IMR-90 (cell line): ENCODE measurements around the gene LSM14B. TPM values are rescaled to one million over a fixed set of nuclear protein-coding genes. Genes with fewer than 3 reads are reported as not detected.

Source experiments
- ATAC-seq: fragments of 200-7000 bp; cut with Tn5 transposase; 2 replicates; pipeline ENCODE4 v1.9.1; 2020; ENCODE audit warnings: low read depth, mild to moderate bottlenecking, moderate library complexity
- BruUV-seq: library from RNA; stranded (reverse); fragments of 400-500 nt; replicated peaks from 2 replicates; lab custom pipeline; 2021; lab: Mats Ljungman, UMichigan
- CTCF ChIA-PET: fragments of 300-600 bp; formaldehyde crosslinking; extraction: SDS; loops from one replicate; lab custom pipeline; 2021; ENCODE audit warnings: antibody characterized with exemption; lab: Yijun Ruan, JAX
- POLR2A ChIA-PET: fragments of 300-600 bp; sonication (Branson Sonifier 250); formaldehyde crosslinking; loops from one replicate; lab custom pipeline; 2022; ENCODE audit warnings: antibody characterized with exemption; ENCODE audit not compliant: unreplicated experiment; lab: Charles Lee
- DNase-seq: peaks from one replicate; pipeline ENCODE4 v3.0.0; 2013
- H2AFZ ChIP-seq: replicated peaks from 2 replicates; pipeline ENCODE3; 2013; ENCODE audit warnings: low read length, mild to moderate bottlenecking; ENCODE audit not compliant: poor library complexity
- H2AK5ac ChIP-seq: 2 replicates; pipeline ENCODE4 v1.6.1; 2013; ENCODE audit warnings: low read depth, low read length, inconsistent platforms
- H2AK9ac ChIP-seq: replicated peaks from 2 replicates; pipeline ENCODE3; 2013; ENCODE audit warnings: mild to moderate bottlenecking, low read depth, low read length, moderate library complexity; ENCODE audit not compliant: poor library complexity
- H2BK120ac ChIP-seq: 2 replicates; pipeline ENCODE4 v1.6.1; 2013; ENCODE audit warnings: low read depth, low read length, inconsistent platforms
- H2BK15ac ChIP-seq: 3 replicates; pipeline ENCODE4 v1.6.1; 2013; ENCODE audit warnings: low read depth, low read length, inconsistent platforms
- H2BK20ac ChIP-seq: 2 replicates; pipeline ENCODE4 v1.6.1; 2013; ENCODE audit warnings: low read depth, mild to moderate bottlenecking, inconsistent platforms, low read length, moderate library complexity
- H2BK5ac ChIP-seq: 2 replicates; pipeline ENCODE4 v1.6.1; 2013; ENCODE audit warnings: mild to moderate bottlenecking, low read depth, low read length, inconsistent platforms; ENCODE audit not compliant: poor library complexity, severe bottlenecking
- H3K14ac ChIP-seq: replicated peaks from 2 replicates; pipeline ENCODE4 v1.6.1; 2013; ENCODE audit warnings: low read depth, low read length, inconsistent platforms
- H3K18ac ChIP-seq: 2 replicates; pipeline ENCODE4 v1.6.1; 2013; ENCODE audit warnings: low read depth, low read length, control low read depth
- H3K23ac ChIP-seq: 2 replicates; pipeline ENCODE4 v1.6.1; 2013; ENCODE audit warnings: low read depth, low read length, inconsistent platforms
- H3K27ac ChIP-seq: 2 replicates; pipeline ENCODE4 v1.5.1; 2013; ENCODE audit warnings: mild to moderate bottlenecking, control low read depth, low read length; ENCODE audit not compliant: insufficient read depth
- H3K27me3 ChIP-seq: 2 replicates; pipeline ENCODE4 v1.6.1; 2013; ENCODE audit warnings: low read length; ENCODE audit not compliant: control insufficient read depth, insufficient read depth
- H3K36me3 ChIP-seq: 2 replicates; pipeline ENCODE4 v1.6.1; 2013; ENCODE audit warnings: low read length, mixed read lengths; ENCODE audit not compliant: control insufficient read depth, insufficient read depth
- H3K4ac ChIP-seq: 2 replicates; pipeline ENCODE4 v1.6.1; 2013; ENCODE audit warnings: low read depth, low read length, inconsistent platforms
- H3K4me1 ChIP-seq: 2 replicates; pipeline ENCODE4 v1.6.1; 2013; ENCODE audit warnings: low read length, mixed read lengths; ENCODE audit not compliant: control insufficient read depth, insufficient read depth
- H3K4me2 ChIP-seq: 2 replicates; pipeline ENCODE4 v1.6.1; 2013; ENCODE audit warnings: low read depth, mild to moderate bottlenecking, control low read depth, low read length, moderate library complexity
- H3K4me3 ChIP-seq: 2 replicates; pipeline ENCODE4 v1.5.1; 2013; ENCODE audit warnings: low read depth, mild to moderate bottlenecking, control low read depth, low read length, moderate library complexity; ENCODE audit not compliant: insufficient read depth
- H3K56ac ChIP-seq: 2 replicates; pipeline ENCODE4 v1.6.1; 2013; ENCODE audit warnings: low read length, inconsistent platforms; ENCODE audit not compliant: insufficient read depth; ENCODE audit errors: extremely low read depth
- H3K79me1 ChIP-seq, 2 experiments: 2 replicates each; pipeline ENCODE4 v1.6.1; 2013; ENCODE audit warnings: low read length in 2 of 2, inconsistent platforms in 1 of 2, low read depth in 1 of 2
- H3K9ac ChIP-seq: 2 replicates; pipeline ENCODE4 v1.6.1; 2013; ENCODE audit warnings: low read depth, low read length, control low read depth
- H3K9me1 ChIP-seq: 2 replicates; pipeline ENCODE4 v1.6.1; 2013; ENCODE audit warnings: low read length, inconsistent platforms; ENCODE audit not compliant: insufficient read depth
- H3K9me3 ChIP-seq: 2 replicates; pipeline ENCODE4 v1.6.1; 2013; ENCODE audit warnings: low read length; ENCODE audit not compliant: control insufficient read depth, insufficient read depth
- H4K20me1 ChIP-seq: 2 replicates; pipeline ENCODE4 v1.6.1; 2013; ENCODE audit warnings: low read length, inconsistent platforms; ENCODE audit not compliant: insufficient read depth
- H4K5ac ChIP-seq: 2 replicates; pipeline ENCODE4 v1.6.1; 2013; ENCODE audit warnings: mild to moderate bottlenecking, low read depth, low read length, control low read depth
- H4K8ac ChIP-seq, 2 experiments: 2 replicates each; pipeline ENCODE4 v1.6.1; 2013; ENCODE audit warnings: low read depth in 2 of 2, low read length in 2 of 2, control low read depth in 1 of 2, inconsistent platforms in 1 of 2
- H4K91ac ChIP-seq: 2 replicates; pipeline ENCODE4 v1.6.1; 2013; ENCODE audit warnings: low read depth, low read length, inconsistent platforms; ENCODE audit not compliant: insufficient read depth
- BHLHE40 ChIP-seq: fragments of 150-350 bp; IDR thresholded peaks from 2 replicates; pipeline ENCODE4 v1.6.1; 2016; ENCODE audit warnings: mild to moderate bottlenecking, low read depth, low read length
- FOS ChIP-seq: fragments of 150-350 bp; IDR thresholded peaks from 2 replicates; pipeline ENCODE4 v1.6.1; 2016; ENCODE audit warnings: low read depth, low read length
- NFE2L2 ChIP-seq: fragments of 150-350 bp; IDR thresholded peaks from 2 replicates; pipeline ENCODE4 v1.6.1; 2016; ENCODE audit warnings: low read depth, mild to moderate bottlenecking, low read length
- POLR2A ChIP-seq: IDR thresholded peaks from 2 replicates; pipeline ENCODE4 v1.6.1; 2012; ENCODE audit warnings: mild to moderate bottlenecking, low read depth, low read length
- RAD21 ChIP-seq: IDR thresholded peaks from 2 replicates; pipeline ENCODE4 v1.6.1; 2012; ENCODE audit warnings: low read length, improper control_type of control experiment
- SMC3 ChIP-seq: fragments of 150-350 bp; IDR thresholded peaks from 2 replicates; pipeline ENCODE4 v1.6.1; 2016; ENCODE audit warnings: low read depth, mild to moderate bottlenecking, antibody characterized with exemption, low read length, moderate library complexity
- WGBS, 2 experiments: methylation state at CpG; one replicate each; pipeline versions ENCODE4 v1.1.5 to v1.1.7; 2013; ENCODE audit warnings: missing lambda C conversion rate in 2 of 2; ENCODE audit not compliant: insufficient read length in 1 of 2; ENCODE audit errors: extremely low coverage in 2 of 2; 5-methylcytosine and 5-hydroxymethylcytosine counted together
- dilution Hi-C: fragments of 300-500 bp; cut with HindIII; formaldehyde crosslinking; loops from one replicate; pipeline ENCODE4 v1.14.3; 2018; ENCODE audit warnings: low sequenced_read_pairs; ENCODE audit not compliant: unreplicated experiment
- in situ Hi-C: fragments of 300-500 bp; cut with MboI; formaldehyde crosslinking; loops from 3 replicates; pipeline ENCODE4 v1.14.3; 2019; ENCODE audit warnings: low sequenced_read_pairs, inconsistent platforms, mixed read lengths
- intact Hi-C: fragments of 100-400 bp; cut with micrococcal nuclease; formaldehyde crosslinking; loops from 2 replicates; pipeline ENCODE4 v1.10.0; 2022
- polyA plus RNA-seq, 3 experiments: library from polyadenylated mRNA; depleted of rRNA; stranded (reverse); fragments of >200 nt; gene quantifications; 2 replicates each; pipeline ENCODE4 v1.2.3, GENCODE V29; 2012; ENCODE audit warnings: low replicate concordance in 1 of 3
- total RNA-seq: library from RNA; depleted of rRNA; stranded (reverse); fragments of >200 nt; gene quantifications from 2 replicates; pipeline ENCODE4 v1.2.3, GENCODE V29; 2012

The LSM14B gene
- total and polyA plus RNA-seq, 2 of the 4 experiments (the other 2 are of a cell fraction), result 23.7 to 41.1 TPM

GRCh38 chr20:62128502-62128901, 6.2 kb downstream of the LSM14B start:
- Histone ChIP-seq H4K20me1 (peaks cover 44% of the 10 kb centered on the region), H3K79me1 (peaks cover 29 to 76% of the 10 kb centered on the region in 2 experiments), H3K56ac (no peak overlapping the region), H2BK15ac (no peak overlapping the region), H4K91ac (no peak overlapping the region), H3K9me3 (no peaks in the 10 kb centered on the region), H2BK120ac (no peak overlapping the region), H2AK5ac (no peak overlapping the region), H3K23ac (no peak overlapping the region), H3K4ac (no peak overlapping the region), H2BK5ac (no peak overlapping the region), H3K36me3 (peaks cover 79% of the 10 kb centered on the region), H3K9ac (no peak overlapping the region), H3K9me1 (peaks cover 14% of the 10 kb centered on the region), H2AFZ (no peak overlapping the region), H3K27ac (no peak overlapping the region), H3K4me1 (peaks cover 9% of the 10 kb centered on the region), H3K27me3 (no peaks in the 10 kb centered on the region), H3K4me3 (no peak overlapping the region), H2BK20ac (no peak overlapping the region), H3K14ac (no peak overlapping the region), H4K5ac (no peak overlapping the region), H3K18ac (no peak overlapping the region), H4K8ac (no peak overlapping the region), H3K4me2 (no peak overlapping the region), H2AK9ac (no peak overlapping the region)
- intact Hi-C loops (no loop called here), in situ Hi-C loops (loop anchor here (5.0 kb wide), 1 partner anchor 106 kb away; no protein-coding TSS in a partner anchor), dilution Hi-C loops (no loop called here)
- 80% methylated on average over 1 of the region's 6 CpGs; no CpG with 5 or more reads in 1 of the 2 experiments for WGBS, 2 experiments
- POLR2A ChIA-PET, result no interaction called here
- ATAC-seq, result no peak
- TF ChIP-seq FOS, result no peak
- no peak for TF ChIP-seq NFE2L2
- TF ChIP-seq RAD21, result no peak
- TF ChIP-seq SMC3, result no peak
- no peak for TF ChIP-seq BHLHE40
- TF ChIP-seq POLR2A, result no peak
- no peak for DNase-seq
- CTCF ChIA-PET, result no interaction called here
- BruUV-seq, result no TSS peak
